Right hindlimb (tissue), 1 donor: ENCODE results near the gene TCERG1L.

ENCODE experiments used
- DNase-seq: peaks from one replicate; pipeline ENCODE4 v3.0.0-alpha.2; 2018

Gene TCERG1L

DNA sequence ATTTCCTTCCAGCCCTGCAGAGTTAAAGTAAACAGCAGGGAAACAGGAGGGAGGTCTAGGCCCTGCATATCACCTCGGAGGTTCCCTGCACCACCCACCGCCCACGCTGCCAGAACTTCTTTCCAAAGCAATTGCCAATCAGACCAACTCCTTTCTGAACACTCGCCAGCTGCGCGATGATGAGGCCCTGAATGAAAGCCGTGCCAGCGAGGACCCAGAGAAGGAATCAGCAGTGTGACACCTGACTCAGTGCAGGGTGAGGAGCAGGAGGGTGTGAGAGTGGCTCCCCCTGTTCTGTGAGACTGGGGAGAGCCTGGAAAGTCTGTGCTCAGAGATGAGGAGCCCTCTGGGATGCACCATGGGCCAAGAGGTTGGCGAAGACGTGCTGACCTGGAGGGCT is 3.3 kb upstream of the TCERG1L start:
- DNase-seq, result no peak

DNA sequence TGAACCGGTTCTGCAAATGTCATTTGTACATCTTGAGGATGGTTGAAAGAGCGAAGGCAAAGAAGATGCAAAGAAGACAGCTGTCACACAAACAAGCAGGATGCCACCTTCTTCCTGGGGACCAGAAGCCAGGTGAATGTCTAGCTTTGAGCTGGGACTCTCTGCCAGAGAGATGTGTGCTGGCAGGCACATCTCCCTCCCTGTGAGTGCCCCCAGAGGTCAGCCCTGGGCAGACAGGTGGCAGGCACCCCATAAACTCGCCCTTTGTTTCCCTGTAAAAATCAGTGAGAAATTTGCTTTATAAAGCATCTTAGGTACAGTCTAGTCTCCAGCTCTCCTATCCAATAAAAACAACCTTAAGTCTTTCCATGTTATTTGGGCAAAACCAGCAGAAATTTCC is 2.6 kb upstream of the TCERG1L start:
- no peak for DNase-seq

DNA sequence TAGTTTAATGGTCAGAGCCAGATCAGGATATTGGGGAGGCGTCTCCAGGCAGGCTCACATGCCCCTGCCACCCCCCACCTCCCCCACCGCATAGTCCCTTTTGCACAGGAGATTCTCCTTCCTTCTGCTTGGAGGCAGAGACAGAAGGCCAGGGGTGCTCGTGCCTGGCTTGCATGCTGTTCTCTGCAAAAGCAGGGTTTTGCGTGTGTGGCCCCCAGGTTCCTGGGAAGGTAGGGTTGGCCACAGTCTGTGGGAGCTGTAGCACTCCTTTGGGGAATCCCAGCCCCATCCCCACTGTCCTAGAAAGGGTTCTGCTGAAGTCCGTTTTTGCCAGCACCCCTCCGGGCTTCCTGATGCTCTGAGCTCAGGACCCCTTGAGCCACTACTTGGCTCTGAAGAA is 1.9 kb upstream of the TCERG1L start:
- no peak for DNase-seq

DNA sequence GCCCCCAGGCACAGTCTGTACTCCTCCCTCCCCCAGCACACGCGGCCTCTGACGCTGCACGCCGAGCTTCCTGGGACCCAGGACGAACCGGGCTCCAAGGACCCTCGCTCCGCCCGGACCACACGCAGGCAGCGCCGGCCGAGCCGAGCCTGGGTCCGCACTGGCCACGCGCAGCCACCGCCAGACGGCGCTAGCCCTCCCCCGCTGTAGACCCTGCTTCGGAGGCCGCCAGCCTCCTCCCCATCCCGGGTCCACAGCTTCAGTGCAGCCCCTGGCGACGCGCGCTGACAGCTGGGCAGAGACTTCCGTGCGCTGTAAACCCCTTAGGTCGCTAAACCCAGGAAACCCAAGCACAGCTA is 936 bp upstream of the TCERG1L start:
- peak; percentile 56 for DNase-seq

DNA sequence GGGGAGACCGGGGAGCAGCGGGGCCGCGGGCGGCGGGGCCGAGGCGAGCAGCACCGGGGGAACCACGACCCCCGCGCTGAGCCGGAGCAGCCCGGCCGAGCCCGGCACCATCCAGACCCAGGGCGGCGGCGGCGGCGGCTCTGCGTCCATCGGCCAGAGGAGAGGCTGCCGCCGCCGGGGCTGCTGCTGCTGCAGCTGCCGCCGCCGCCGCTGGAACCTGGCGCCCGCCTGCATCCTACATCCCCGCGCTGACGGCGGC is 190 bp downstream of the TCERG1L start:
- no peak for DNase-seq

DNA sequence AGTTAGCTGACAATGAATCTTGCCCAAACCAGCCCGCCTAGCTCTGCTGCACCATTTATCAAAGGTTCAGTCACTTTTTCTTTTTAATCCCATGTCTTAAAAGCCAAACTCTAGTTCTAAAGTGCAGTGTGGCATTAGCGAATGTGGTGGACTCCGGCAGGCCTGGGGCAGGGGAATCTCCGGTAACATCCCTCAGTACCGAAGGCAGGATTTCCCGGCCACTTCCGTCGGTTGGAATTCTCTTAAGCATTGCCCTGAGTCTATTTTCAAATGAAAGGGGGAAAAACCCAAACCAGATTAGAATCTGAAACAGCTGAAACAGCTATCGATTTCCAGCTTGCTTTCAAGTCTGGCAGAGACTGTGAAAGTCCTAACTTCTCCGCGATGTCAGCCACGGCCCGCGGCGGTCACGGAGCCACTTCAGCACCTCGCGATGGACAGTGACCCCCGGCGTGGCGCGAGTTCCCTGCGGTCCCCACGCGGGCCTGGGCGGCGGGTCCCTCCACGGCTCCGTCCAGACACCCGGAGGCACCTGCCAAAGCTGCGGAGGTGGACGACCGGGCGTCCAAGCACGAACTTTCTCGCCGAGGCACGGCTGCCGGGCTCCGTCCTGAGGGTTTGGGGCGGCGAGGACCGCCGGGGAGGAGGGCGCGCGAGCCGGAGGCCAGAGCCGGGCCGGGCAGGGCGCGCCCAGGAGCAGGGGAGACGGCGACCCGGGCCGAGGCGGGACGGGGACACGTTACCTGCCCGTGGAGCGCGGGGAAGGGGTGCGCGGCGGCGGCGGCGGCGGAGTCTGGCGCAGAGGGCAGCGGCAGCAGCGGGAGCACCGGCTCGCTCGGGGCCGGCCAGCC is 745 bp downstream of the TCERG1L start:
- no peak for DNase-seq

DNA sequence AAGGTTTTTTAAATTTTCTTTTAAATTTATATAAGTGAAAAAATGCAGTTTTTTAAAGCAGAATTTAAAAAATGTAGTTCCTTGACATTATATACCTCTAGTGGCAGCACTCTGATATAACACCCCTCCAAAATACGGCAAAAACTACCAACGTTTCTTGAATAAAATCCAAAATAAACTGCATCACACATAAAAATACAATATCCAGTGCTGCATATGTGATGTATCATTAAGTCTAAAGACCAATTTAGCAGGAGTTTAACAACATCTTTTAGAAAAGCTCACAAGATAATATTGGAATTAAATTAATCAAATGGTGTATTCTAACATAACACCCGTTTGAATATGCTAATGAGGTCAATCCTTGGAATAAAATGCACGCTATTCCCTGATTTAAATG is 1.4 kb downstream of the TCERG1L start:
- no peak for DNase-seq

DNA sequence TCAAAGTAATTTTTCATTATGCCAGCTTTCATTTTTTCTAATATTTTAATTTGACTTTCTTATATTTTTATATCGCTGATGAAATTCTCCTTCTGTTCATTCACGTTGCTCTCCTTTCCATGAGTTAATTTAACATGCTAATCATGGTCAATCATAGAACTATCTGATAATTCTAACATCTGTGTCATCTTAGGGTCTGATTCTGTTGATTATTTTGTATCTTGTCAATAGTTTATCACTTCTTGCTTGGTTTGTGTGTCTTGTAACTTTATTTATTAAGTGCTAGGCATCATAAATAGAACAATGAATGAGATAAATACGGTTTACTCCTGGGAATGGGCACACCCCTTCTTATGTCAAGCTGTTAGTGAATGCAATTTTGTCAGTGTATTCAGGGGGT is 11.0 kb downstream of the TCERG1L start:
- no peak for DNase-seq

DNA sequence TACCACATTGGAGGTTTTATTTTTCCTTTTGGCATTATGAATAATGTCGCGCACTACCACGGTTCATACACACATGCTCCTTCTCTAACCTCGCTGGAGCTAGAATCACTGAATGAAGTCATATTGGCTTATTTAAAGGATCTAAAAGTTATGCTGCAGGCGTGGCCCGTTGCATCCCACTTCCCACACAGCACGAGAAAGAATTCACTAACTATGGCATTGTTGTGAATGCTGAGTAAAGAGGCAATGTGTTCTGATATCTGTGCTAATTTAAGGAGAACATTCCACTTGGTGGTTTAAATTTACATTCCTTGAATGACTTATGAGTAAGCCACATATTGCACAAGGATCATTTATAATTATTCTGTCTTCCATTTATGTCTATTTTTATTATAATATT is 20.7 kb downstream of the TCERG1L start:
- DNase-seq, result no peak

DNA sequence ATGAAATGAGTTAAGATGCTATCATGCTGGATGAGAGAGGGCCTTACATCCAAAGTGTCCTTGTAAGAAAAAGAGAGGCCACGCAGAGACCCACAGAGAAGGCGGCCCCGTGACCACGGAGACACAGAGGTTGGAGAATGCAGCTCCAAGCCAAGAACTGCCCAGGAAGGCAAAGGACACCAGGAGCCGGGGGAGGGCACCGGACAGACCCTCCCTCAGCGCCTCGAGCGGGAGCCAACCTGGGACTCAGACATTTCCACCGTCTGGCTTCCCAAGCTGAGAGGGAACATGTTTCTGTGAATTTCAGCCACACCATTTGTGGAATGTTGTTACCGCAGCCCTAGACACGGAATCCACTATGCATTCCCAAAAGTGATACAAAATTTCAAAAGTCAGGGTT is 22.9 kb downstream of the TCERG1L start:
- DNase-seq, result no peak

DNA sequence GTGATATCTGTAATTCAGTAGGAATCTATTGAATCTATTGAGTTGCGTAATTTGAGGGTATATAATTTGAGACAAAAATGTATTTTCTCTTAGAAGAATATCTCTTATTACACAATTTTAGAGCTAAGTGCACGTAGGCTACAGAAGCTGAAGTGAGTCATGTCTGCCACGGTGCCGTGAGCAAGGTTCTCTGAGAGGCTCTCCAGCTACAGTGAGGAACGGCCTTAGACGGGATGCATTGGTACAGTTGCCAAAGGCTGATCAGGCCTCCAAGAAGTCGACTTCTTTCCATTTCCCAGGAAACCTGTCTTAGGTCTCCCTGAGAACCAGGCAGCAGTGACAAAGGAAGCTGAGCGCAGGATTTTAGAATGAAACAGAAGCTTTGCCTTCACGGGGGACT is 28.6 kb downstream of the TCERG1L start:
- no peak for DNase-seq

DNA sequence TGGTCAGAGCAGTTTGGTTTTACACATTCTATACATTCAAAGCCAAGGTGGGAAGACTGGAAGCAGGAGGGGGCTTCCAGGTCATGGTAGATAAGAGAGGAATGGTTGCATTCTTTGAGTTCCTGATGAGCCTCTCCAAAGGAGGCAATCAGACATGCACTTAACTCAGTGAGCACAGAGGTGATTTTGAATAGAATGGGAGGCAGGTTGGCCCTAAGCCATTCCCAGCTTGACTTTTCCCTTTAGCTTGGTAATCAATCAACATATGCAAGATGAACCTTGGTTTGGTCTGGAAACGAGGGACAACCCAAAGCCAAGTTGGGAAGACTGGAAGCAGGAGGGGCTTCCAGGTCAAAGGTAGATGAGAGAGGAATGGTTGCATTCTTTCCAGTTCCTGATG is 31.4 kb downstream of the TCERG1L start:
- DNase-seq, result no peak

DNA sequence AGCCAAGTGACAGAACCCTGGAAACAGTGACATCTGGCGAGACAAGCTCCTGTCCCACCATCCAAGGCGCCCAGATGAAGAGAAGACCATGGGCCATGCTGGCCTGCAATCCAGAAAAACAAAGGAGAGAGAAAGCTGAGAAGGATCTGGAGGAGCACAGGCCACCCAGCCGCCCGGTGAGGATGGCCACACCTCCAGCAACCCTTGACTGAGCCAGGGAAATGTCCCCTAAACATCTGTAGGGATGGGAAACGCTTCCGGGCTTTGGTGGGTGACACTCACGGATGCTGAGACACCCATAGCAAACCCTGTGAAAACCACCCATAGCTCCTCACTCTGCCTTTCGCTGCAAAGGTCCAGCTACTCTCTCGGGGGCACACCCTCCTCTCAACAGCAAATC is 32.0 kb downstream of the TCERG1L start:
- DNase-seq, result no peak

DNA sequence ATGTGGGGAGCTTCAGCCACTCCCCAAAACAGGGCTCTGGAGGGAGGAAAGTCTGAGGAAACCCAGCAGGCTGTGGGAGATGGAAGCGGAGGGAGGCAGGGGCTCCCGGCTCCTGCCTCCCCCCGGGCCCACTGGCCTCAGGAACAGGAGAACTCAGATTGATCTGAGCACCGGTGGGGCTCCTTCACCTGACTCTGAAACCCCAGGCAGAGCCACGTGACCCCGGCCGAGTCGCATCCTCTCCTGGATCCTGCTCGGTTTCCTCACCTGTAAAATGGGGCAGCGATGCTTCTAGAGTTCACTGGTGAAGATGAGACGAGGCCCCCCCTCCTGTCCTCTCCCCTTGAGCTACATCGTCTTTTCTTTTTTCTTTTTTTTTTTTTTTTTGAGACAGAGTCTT is 33.6 kb downstream of the TCERG1L start:
- DNase-seq, result no peak

DNA sequence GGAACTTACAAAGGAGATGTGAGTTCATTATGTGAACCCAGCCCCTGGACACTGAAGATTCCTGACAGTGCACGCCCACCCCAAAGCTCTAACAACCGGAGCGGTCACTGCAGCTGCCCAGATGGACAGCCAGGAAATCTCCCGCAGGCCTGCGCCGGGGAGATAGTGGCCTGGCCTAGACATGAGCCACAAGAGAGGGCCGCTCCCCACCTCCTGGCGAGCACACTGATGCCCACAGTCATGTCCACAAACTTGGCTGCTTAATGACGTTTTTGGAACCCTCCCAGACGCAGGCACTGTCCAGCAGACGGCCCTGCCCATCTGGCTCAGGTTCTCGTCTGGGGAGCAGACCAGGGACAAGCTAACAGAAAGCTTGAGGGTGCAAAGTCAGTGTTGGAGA is 34.2 kb downstream of the TCERG1L start:
- DNase-seq, result no peak

DNA sequence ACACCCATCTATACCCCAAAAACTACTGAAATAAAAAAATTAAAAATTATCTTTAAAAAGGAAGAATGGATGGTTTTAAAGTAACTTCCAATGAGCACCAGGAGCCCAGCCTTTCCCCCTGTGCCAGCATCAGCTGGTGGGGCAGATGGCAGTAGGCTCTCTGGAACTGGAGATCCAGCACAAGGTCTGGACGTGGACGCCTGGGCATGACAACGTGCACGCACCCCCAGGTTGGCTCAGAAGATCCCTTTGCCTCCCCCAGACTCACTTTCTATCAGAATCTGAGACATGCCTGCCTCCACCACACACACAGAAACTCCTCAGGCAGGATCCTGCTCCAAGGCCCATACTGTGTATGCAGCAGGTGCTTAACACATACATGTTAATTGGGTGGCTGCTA is 35.8 kb downstream of the TCERG1L start:
- no peak for DNase-seq

DNA sequence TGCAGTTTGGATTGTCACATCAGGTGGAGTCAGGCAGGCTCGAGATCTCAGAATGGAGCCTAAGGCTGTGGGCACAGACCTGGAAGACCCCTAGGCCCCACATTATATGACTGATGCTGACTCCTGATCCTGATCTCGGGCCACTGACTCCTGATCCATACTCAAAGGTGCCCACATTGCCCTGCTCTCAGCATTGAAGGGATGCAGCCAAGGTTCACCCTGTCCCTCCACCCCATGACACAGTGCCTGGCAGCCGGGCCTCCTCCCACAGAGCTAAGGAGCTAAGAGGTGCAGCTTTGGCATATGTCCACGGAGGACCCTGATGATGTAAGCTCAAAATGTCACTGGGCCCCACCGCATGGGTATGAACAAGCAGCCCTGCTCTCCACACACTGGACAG is 36.6 kb downstream of the TCERG1L start:
- DNase-seq, result no peak

DNA sequence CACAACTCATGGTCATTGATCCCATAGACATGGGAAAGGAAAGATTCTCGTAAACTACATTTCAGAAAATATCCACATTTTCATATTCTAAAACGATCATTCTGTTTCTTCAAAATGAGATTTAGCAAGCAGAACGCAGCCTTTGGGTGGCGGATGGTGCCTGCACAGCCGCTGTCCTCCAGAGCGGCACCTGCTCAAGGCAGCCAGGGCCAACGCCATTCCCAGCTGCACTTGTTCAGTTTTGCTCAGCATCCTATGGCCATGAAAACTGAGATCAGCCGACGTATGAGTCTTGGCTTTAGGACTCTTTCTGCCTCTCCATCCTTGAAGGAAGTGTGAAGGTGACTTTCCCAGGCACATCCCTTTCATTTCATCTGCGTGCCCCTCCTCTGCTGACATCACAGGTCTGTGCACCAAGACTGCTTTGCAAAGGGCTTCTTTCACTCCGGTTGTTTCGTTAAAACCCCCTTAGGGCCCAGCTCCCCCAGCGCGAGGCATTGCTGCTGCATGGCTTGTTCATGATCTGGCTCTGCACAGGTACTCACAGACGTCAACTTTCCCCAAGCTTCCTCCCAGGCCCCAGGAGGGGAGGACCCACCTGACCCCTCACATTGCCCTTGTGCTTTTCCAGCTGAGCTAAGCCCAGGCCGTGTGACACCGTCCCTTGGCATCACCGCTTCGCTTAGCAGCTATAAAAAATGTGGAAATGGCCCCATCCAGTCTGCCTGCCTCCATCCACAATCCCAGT is 37.2 kb downstream of the TCERG1L start:
- DNase-seq, result no peak

DNA sequence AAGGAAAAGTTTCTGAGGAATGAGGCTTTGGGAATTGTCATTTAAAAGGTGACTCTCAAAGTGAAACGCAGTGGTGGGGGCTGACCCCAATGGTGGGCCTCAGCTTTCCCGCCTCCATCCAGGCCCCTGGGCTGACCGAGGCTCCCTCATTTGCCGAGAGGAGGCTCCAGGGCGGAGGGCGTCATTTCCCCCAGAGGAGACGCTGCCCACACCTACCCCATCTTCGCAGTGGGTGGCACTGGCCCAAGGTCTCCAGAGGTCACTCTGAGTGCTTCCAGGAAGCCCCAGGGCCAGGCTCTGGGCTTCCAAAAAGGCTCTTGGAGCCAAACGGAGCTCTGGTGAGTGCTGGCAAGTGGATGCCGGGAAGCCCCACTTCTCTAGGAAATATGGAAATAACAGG is 38.0 kb downstream of the TCERG1L start:
- no peak for DNase-seq

DNA sequence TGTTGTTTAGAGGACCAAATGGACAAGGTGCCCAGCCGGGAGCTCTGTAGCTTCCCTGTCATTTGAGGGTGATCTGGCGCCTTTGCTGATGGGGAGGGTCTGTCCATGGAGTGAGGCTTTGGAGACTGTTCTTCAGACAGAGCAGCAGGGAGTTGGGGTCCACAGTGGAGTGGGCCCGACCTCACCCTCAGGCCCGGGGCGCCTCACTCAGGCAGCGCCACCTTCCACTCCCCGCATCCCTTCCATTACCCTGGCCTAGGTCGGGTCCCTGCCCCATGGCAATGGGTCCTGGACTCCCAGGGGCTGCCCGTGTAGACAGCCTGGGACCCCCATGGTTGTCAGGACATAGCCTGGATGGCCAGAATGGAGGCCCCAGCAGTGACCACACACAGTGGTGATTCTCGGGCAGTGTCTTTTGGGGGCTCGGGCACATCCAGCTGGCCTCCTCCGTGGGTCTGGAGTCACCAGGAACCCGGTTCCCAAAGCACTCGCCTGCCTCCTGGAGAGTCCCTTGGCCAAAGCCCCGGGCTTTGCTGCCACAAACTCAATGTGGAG is 38.5 kb downstream of the TCERG1L start:
- DNase-seq, result no peak

DNA sequence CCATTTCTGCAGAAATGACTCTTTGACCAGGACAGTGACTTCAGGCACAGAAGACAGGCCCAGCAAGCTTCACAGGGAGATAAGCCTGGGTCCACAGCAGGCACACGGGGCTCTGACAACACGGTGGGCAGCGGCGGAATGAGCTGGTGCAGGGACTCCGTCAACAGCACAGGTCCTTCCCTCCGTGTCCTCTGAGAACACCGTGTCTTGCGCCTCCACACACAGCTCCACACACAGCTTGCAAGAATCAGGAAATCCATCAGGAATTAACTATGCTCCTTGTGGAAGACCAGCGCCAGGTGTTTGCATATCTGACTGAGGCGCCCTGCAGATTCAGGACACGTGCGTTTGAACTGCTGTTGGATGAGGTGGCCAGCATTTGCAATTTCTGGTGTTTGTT is 39.6 kb downstream of the TCERG1L start:
- no peak for DNase-seq

DNA sequence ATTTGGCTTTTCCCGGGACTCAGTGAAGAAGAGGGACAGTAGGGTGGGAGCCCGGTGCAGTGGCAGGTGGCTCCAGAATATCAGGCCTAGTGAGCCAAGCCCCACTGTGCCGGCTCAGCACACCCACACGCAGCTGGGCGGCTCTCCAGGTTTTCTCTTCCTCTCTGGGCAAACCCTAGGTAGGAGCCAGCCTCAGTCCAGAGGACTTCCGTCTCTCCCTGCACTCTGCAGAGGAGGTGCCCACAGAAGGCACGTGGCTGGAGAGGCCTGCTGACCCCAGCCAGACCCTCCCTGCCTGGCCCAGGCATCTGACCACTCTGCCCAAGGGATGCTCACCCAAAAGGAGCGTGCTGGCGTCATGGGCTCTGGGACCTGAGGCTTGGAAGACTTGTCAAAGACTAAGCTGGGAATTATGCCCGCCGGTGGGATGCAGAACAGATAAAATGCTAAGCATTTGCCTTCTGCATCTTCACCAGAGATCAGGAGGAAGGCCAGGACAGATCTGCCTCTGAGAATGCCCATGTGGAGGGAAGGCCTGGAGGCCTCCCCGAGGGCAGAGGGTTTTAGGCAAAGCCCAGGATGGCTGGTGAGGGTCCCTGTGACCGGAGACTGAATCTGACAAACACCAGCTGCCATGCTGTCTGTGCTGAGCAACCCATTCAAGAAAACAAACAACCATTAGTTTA is 40.2 kb downstream of the TCERG1L start:
- DNase-seq, result no peak

DNA sequence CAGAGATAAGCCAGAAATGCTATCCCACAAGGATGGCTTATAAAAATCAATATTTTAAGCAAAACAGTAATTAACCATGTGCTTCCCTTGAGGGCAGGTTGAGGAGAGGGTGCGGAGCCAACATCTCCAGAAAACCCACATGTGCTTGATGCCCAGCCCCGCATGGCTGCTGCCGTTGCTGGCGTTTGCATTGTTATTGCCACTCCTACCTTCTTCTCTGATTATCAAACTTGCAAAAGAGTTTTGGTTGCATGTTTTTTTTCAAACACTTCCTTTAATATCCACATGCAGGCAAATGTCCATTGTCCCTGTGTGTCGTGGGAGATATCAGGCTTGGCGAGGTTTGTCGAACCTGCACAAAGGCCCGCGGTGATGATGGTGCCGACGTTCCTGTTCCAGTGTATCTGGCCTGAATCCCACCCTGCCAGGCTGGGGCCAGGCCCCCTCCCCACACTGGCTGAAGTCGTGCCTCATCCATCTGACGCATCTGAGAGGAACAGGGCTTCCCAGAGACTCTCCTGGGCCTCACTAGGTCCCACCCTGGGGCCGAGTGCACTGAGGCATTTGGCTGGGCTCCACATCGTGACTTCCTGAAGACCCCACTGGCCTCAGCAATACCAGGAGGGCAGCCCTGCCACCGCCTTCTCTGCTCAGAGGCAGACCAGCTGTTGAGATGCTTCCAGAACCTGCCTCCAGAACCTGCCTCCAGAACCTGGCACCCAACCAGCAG is 40.9 kb downstream of the TCERG1L start:
- no peak for DNase-seq
